HG03521 (cell line): ENCODE data around the gene BLID.

Experiments
- ATAC-seq: cut with Tn5 transposase; IDR thresholded peaks from one replicate; pipeline ENCODE4 v1.9.1; 2021; ENCODE audit warnings: mild to moderate bottlenecking, moderate library complexity; ENCODE audit not compliant: unreplicated experiment

The BLID gene

DNA sequence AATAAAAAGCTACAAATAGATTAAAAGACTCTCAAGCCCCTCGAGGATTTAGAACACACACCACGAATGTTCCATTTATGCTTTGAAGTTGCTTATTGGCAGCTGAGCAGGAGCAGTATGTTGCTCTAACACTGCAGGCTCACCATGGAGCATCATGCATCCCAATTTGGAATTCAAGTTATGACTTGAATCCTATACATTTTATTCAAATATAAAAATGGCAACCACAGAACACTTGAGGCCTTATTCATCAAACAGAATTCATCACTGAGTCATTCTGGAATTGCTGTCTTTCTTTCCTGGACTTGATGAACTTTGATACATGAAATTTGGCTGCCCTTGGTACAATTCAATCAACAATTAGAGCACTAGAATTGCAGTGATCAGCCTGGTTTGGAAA lies 24.5 kb upstream of the BLID start:
- no peak for ATAC-seq

DNA sequence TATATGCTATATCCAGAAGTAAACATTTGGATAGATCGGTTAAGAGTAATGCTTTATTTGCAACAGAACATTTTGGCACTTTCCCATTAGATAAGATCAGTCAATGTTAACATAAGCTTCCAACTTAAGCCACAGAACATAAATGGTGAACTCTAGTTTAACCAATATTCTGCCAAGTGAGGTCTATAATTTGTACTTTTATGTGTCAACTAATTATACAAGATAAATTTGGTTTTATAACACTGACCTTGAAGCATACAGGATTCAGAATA lies 23.5 kb upstream of the BLID start:
- no peak for ATAC-seq

DNA sequence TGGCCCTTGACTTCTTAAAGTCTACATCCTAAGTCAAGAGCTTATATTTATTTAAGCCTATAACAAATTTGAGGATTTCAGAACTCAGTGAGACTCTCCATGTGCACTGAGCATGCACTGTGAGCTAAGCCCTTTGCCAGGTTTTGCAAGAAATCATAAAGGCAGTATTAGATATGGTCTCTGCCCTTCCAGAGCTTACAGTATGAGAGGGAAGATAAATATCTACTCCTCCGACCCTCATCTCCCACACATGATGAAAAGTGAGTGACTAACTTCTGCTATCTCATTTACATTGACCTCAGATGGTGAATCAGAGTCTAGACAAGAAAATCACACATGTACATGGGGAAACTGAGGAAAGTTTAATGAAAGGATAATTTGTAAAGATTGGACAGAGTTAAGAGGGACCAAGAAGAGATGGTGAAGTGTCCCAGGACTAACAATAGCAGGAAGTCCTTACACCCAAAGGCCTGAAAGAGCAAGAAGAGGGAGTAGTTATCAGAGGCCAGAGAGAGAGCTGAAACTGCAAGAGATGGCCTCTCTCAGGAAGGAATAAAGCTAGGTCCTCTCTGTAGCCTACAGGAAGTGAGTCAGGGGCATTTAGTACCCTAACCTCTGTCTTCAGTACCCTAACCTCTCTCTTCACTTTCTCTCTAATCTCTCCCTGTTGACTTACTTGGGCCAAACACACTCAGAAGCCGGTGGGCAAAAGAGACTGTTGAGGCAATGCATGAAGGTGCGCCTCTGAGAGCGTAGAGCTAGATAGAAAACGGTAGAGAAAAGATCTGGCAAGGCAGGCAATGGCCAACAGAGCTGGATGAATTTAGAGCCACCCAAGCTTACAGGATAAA lies 23.0 kb upstream of the BLID start:
- no peak for ATAC-seq

DNA sequence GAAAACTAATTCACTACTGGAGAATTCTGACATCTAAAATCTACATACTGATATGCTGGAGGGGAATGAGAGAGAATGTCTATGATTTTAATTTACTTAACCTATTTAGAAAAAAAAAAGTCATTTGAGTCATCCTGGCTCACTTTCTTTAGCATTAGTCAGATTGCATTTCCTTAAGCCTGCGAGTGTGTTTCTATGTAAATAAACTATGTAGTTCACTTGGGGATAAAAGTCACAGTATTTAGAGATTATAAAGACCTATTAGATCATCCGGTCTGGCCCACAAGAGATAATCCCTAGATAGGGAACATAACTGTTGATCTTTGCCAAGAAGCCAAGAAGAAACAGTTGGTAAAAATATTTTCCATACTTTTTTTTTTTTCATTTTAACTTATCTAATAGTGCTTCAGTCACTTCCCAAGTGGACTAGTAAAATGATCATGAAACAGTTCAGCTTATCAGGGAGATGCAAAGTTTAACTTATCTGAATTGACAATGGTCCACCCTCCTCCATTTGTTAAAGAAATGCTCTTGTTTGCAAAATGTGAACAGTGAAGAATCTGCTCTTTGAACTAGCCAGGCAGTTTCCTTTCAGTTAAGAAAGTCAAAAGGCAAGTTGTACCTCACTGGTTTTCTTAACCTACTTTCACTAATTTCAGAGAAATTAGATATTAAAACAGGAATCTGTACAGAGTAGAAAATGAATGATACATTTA lies 21.2 kb upstream of the BLID start:
- ATAC-seq: no peak

DNA sequence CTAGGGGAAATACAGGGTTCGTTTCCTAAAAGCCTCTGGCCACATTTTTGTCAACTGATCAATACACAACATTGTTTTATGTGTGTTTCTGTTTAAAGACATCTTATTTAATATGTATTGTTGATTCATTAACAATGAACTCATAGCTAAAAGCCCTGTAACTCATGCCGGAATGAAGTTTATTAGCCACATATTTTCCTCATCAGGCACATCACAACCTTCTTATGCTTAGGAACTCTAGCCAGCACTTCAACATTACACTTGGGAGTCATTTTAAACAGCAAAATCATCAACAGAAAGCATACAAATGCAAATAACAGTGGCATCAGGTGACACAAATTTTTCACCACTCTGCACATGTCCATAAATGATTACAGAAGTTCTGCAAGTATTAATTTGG lies 15.1 kb upstream of the BLID start:
- ATAC-seq: no peak

DNA sequence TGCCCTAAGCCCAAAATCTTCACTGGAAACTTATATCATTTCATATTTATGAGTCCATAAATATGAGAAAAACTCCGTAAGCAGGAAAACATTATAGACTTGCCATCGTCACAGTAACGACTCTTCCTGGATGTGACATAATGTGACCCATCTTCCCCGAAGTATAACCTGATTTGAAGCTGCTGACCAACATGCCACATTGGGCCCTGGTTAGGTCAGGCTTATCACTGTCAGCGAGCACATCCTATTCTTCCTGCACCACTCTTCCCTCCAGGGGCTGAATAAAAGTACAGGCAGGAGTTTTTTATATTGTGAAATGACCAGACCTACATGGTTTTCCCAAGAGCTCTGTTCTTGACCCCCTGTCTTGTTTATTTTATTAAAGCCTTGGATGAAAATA lies 12.1 kb upstream of the BLID start:
- no peak for ATAC-seq

DNA sequence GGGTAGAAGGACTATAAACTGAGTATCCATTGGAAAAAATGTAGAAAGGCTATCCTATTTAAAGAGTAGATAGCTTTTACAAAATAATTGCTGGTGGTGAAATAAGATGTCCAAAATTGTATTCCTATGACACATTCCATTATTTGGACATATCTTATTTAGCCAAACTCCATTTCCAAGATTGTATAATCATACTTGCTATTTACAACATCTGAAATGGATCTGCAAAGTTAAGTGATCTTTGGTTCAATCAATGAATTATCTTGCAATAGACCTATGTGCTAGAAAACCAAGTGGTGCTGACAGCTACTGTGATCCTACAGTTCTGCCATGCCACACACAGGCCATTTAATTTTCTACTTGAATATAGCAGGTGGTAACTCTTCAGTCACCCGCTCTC lies 11.0 kb upstream of the BLID start:
- ATAC-seq: no peak

DNA sequence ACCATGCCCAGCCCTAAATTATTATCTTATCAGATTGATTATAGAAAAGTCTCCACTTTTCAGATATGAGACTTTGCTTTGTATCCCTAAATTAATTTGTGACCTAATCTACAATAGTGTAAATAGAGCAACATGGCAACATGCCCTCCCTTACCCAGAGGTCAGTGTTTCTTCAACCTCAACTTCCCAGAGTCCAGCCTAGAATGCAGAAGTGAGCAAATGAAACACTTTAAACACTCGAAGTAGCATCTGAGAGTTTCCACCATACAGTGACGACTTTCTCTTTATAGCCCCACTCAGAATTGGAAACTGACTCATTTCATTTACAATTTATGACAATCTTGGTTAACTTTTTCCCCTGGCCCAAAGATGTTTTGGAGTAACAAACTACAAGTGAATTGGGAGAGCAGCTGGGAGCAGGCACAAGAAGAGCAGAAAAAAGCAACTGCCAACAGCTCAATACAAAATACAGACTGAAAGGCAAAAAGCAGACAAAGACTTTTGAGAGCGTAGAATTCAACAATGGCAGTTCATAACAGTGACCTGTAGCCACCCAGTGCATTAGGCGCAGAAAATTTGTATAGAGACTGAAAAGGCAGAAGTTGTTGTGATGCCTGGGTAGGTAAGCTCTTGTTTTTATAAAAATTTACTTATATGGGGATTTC lies 10.1 kb upstream of the BLID start:
- no peak for ATAC-seq

DNA sequence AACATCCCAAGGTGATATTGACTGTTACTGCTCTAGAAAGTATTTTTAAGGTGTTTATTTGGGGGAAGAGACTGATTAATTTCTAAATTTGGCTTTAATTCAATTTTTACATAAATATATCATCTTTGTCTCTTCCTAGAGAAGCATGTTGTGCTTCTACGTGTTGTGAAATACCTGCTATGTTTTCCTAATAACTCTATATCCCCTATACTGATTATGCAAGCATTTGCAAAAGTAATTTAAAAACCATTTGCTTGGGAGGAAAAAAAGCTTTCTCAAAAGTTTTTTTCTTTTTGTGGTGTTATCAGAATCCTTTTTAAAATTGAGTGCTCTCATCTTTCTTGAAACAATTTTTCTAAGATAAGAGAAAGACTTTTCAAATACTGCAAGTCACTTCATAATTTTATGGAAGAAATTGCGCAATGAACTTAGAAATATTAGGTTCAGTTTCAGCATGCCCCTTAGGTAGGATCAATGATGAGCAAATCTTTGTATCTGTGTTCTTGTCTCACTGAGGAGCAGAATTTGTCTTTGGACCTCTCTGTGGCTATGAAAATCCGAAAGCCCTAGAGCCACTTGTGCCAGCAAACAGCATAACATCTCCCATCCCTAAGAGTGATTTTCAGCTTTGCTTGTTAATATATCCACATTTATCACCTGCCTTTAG lies 7.4 kb upstream of the BLID start:
- ATAC-seq: no peak

DNA sequence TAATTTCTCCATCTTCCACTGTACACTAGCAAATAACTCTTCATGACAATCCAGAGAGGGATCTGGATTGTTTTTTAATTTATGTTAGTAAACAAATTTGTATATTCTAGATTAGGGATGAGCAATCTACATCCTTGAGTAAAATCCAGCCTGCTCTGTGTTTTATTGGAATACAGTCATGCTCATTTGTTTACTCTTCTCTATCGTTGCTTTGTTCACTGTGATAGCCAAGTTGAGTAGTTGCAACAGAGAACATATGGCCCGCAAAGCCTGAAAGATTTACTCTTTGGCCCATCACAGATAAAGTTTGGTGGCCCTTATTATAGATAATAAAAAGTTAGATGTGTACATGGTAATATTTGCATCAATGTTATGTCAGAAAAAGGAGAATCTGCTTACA lies 6.2 kb upstream of the BLID start:
- no peak for ATAC-seq

DNA sequence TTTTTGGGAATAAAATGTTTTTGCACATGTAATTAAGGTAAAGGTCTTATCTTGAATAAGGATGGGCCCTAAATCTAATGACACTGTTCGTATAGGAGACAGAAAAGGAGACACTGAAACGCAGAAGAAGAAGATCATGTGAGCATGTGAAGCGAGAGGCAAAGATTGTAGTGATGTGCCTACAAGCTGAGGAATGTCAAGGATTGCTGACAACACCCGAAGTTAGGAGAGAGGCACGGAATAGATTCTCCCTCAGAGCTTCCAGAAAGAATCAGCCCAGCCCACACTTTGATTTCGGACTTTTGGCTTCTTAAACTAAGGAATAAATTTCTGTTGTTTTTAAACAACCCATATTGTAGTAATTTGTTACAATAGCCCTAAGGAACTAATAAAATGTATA lies 4.1 kb upstream of the BLID start:
- no peak for ATAC-seq

DNA sequence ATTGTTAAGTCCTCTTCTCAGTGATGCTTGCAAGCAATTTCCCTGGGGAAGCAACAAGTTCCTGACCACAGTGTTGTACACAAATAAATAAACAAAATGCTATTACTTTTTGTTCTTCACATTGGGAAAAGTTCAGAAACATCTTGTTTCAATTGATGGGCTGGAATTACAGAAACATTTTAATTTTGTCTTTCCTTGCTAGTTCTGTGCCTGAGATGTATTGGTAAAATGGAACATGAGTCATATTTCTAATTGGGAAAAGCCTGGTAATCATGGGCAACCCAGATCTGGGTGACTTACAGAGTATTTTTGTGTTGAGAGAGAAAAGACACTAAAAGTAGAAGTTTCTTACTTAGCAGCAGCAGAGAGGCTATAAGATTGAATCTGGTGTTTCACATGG lies 576 bp upstream of the BLID start:
- no peak for ATAC-seq

DNA sequence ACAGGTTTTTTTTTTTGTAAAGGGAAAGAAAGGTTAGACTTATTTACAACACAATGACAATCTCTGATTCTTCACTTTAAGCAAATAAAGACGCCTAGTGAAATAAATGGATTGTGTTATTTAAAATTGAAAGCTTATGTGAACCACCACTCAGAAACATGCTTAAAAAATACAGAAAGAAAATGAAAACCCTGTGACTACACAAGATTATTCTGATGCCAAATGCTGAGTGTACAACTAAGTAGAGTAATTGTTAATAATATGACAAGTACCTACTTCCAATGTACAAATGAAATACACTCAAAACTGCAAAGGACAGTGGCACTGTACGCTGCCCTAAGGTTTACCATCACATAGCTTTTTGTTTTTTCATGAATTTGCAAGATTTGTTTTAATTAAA lies 1.0 kb downstream of the BLID start:
- ATAC-seq: no peak

DNA sequence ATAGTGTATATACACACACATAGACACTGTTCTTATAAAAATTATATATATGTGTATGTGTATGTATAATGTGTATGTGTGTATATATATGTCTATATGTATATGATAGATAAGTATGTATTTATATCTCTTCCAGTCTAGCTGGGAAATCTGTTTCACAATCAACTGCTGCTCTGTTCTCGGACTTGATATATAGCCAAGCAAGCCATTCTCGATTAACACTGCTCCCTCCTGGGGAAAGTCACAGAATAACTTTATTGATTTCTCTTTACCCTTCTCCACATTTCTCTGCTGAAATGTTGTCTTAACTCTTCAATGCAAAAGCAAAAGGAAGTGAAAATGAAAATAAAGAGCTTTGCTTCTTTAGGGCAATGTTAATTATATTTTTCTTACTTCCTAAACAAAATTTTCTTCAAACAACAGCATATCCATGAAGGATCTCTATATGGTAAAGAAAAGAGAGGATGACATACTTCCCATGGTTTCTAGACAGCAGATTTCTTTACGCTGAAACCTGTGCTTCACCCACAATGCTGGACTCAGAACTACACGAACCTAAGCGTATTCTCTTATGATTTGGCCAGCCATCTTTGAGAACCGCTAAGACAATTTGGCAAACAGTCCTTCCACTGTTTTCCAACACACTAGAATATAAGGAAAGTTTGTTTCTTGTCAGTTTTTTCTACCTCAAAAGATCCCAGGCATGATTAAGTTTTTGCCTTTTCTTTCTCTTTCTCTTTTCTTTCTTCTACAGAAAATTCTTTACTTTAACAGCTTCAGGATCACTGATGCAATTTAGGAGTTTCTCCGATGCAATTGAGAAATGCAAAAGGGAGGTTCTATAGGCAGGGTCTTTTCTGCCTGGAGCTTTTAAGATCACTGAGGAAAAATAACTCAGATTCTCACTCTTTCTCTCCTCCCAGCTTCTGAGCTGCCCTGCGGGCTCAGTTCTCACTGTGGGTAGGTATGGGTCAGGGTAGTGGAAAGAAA lies 1.9 kb downstream of the BLID start:
- no peak for ATAC-seq

DNA sequence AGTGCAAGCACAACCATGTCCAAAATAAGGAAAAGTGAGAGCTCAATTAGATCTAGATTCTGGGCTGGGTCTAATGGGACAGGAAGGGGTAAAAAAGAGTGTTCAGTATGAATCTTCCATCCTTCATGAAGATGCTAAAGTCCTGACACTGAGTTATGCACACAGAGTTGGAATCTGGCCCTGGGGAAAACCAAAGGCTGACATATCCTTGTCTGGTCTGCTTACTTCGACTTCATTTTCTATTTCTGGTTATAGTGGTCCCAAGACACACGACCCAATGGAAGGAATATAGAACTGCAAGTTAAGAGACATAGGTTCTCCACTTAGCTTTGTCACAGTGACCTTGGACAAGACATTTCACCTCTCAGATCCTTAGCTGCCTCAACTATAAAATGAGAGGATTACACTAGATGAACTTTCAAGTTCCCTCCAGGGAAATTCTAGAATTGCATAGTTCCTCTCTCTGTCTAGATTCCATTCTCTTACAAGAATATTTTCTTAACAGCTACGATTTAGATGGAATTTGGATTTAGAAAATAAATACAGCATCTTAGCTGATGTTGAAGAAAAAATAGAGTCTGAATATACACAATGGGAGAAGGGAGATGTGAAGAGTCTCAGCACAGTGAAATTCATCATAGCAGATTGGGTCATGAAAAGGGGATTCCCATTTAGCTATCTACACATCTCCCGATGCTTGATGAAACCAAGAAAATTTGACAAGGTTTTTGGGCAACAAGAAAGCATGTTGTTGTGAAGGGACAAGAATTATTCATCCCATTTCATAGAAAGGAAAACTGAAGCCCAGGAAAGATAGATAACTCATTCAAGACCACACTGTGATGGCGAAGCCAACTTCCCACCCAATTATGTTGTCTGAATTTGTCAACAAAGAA lies 3.3 kb downstream of the BLID start:
- ATAC-seq: no peak

DNA sequence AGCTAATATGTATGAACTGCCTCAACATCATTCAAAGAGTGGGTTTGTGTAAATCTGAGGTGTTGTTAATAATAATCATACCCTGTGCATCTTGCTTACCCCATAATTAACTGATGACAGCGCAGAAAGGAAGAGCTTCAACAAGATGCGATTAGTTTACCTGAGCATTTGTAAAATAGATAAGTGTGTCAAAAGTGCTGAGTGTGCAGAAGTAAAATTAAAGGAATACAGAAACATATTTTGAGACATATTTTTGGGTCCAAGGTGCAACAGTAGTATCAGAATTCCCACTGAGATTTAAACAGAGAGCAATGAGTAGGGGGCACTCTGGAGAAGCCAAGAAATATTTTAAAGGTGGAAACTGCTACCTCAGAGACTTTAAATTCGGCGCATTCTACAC lies 6.1 kb downstream of the BLID start:
- ATAC-seq: no peak

DNA sequence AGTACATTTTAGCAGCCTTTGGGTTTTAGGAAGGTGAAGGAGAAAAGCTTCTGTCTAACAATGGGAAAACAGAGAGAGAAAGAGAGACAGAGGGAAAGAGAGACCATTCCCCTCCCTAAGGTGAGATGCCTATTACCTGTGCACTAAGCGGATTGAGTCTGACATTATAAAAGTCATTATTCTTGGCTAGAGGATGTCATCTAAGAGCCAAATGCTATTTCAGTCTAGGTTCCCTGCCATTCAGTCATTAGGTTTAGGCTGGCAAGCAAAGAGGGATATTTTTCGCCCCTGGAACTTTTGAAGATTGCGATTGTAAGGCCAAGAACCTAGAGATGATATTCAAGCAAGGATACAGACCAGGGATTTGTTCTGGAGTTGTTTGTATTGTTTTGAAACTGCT lies 7.2 kb downstream of the BLID start:
- no peak for ATAC-seq

DNA sequence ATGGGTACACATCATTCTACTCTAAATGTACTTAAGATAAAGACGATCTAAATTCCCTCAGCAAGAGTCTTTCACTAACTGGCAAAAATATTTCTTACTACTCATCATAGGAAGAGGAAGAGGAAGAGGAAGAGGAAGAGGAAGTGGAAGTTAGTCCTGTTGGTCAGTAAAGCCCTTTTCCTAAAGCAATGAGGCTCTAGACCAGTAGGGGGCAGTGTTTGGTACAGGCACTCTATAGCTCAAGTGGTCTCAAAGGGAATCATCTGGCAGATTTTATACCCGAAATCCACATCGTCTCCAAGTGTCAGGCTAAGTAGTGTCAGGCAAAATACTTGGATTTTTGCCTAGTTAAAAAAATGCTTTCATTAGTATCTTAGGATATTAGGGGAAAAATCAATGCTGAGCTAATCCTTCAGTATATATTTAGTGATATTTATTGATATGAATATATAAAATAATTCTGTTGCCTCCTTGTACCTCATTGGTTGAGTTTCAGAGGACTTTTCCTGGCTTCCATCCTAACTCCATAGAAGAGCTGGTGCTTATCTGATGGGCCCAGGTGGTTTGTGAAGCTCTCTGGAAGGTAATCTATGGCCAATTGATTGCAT lies 7.7 kb downstream of the BLID start:
- no peak for ATAC-seq

DNA sequence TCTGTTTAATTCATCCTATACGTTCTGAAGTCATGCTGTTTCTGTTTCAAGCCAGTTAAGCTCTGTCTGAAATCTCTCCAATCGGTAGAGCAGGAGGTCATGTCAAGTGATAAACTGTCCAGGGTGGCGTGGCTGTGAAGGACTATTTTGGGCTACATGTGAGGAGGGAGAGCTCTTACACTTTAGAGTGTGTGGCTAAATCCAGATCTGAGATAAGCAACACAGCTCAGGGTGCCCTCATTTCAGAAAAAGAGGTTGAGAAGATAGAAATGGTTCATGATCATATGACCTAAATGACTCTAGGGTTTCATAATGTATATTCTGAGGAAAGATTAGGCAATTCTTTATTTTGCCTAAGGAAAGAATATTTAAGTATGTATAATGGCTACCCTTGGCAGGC lies 8.4 kb downstream of the BLID start:
- ATAC-seq: no peak
